HG02885 (cell line): ENCODE measurements around the gene SNX1.

ENCODE experiments used
- ATAC-seq: cut with Tn5 transposase; IDR thresholded peaks from one replicate; pipeline ENCODE4 v1.9.1; 2021; ENCODE audit warnings: mild to moderate bottlenecking; ENCODE audit not compliant: unreplicated experiment, poor library complexity

SNX1 gene

DNA sequence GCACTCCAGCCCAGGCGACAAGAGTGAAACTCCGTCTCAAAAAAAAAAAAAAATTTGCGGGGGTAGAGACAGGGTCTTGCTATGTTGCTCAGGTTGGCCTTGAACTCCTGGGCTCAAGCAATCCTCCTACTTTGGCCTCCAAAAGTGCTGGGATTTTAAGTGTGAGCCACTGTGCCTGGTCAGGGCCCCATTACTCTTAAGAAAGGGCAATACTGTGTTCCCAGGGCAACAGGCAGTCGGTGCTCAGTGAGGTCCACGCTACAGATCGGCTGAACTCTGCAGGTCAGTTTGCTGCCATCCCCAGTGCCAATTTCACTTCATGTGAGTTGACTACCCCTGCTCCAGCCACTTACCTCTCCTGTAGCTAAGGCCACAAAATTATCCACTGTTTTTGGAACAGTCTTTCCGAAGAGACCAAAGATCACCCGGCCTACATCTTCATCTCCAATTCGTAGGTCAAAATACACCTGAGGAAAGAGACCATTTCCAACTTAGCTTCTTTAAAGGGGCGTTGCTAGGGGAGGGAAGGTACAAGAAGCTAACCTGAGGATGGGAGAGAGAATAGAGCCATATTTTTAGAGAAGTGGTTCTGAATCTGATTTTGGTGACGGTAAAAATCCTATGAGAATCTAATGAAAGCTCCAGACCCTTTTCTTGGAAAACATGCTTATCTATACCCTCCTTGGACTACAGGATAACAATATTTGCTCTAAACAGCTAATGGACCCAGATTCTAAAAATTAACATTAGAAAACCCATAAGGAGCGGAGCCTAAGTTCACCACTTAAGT, 66.1 kb downstream of the SNX1 start:
- ATAC-seq, result no peak

DNA sequence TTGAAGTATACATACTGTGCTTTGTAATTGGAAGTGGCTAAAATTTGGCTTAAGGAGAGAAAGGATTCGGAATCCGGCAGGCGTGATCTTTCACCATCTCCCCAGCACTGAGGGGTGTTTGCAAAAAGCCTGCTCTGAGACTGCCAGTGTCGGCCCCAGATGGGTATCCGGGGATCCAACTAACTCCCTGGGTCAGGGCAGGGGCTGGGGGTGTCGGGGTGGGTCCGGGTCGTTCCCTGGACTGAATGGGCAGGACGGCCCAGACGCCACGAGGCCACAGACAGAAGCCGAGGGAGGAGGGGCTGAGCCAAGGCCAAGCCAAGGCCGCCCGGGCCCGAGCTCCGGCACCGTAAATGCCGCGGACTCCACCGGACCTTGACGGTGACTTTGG, 66.7 kb downstream of the SNX1 start:
- ATAC-seq, result peak; percentile 29

DNA sequence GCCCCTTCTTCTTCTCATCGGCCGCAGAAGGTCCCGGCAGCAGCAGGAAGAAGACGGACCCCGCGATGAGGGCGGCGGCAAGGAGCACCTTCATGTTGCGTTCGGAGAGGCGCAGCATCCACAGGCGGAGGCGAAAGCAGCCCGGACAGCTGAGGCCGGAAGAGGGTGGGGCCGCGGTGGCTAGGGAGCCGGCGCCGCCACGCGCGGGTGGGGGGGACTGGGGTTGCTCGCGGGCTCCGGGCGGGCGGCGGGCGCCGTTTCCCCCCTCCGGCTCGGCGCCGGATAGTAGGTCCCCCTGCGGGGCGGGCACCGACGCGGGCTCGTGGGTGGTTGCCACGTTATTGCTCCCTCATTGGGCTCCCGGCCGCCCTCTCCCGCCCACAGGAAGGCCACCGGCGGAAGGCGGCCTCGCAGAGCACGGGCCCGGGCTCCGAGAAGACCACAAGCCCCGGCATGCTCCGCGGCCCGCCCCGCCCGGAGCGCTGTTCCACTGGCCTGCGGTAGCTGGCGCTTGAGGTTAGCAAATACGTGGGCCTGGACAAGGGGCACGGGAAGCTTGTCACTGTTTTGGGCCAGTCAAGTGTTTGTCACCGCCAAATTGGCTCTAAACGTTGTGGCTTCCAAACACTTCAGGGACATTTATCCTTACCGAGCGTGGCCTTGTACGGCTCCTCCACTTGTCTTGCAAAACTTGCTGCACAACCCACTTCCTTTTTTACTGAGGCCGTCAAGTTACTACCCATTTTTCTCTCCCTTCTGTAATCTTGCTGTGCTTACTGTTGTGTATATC, 67.3 kb downstream of the SNX1 start, which contains the start of gene PPIB:
Gene PPIB (minus strand): TSS at position 154 of the 790 bp plus-strand sequence. CDS start 36 bp downstream, at position 118.
- peak; percentile 92 for ATAC-seq

DNA sequence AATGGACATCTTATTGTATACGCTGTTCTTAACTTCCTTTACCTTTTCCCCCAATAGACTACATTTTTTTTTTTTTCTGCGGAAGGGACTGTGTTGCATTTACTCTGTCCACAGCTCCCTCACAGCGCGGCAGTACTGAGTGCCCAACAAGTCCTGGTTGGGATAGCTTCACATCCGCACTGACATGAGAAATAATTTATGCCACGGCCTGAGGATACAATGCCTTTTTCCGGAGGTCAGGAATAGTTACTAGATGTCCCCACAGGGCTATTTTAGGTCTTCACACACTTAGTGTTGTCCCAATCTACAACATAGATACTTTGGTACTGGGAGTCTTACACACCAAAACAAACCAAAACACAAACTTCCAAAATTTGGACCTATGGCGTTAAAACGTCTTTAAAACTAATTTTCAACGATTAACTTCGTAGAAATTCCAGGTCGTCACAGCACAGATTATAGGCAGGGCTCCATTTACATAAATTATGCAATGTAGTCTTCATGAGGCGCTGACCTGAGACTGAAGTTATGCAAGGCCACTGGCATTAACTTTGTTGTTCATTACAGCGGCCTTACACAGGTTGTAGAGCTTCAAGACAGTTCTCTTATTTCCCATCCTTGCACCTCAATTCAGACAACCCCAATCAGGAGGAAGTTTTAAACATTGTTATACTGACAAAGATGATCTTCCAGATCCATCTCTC, 68.0 kb downstream of the SNX1 start:
- no peak for ATAC-seq

DNA sequence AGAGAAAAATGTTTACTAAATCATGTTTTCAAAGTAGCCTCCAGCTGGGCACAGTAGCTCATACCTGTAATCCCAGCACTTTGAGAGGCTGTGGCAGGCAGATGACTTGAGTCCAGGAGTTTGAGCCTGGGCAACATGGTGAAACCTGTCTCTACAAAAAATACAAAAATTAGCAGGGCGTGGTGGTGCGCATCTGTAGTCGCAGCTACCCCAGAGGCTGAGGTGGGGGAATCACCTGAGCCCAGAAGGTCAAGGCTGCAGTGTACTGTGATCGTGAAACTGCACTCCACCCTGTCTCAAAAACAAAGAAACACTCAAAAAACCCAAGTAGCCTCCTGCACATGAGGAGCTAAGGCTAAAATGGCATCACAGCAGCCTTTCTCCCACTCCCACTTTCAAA, 68.7 kb downstream of the SNX1 start:
- ATAC-seq, result no peak

DNA sequence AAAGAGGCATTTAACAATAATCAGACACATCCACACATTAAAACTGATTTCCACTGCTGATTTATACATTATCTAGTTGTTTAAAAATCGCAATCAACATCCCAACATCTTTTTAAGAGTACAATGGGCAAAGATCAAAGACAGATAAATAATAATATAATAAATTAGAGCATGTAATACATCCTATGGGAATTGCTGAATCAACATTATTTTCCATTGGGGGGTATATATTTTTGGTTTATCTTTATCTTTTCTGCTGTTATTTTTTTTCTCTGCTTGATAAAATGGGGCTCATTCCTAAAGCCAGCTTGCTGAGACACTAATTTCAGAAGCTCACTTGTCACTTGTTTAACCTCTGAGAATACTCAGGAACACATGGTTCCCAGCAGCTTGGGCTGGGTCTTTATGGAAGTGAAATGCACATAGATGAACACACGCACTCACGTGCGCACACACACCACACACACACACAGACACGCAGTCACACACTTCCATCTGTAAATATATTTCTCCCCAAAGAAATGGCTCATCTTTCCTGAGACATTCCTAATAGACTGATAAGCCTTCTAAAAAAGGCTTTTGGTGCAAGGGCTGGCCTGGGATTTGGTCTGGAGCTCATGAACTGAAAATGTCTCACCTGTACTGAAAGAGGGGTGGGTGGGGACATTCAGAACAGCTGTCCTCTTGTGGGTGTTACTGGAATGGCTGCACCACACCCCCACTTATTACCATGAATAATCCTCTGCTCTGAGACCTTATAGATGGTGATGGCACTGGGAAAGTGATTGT, 70.5 kb downstream of the SNX1 start:
- no peak for ATAC-seq

DNA sequence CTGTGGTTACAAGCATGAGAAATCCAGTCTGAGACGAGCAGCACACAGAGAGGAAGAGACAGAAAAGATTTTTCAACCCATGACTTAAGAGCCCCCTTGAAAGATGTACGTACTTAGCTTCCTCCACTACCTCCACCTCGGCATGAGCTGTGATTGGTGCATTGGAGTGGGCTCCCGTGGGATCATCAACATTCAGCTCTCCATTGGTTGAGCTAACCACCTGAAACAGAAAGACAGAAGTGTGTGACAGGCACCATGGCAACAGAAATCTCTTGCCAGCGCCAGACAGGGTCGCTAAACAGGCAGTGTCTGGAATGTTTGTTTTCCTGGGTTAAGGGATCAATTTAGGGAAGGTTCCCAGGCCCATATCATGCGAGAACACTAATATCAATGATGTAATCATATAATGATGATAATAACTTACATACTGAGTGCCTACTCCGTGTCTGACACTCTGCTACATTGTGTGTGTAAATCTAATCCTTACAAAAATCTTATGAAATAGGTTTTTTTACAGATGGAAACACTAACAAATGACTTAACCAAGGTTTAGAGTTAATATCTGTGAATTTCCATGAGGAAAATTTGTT, 84.5 kb downstream of the SNX1 start:
- ATAC-seq, result peak; percentile 80

DNA sequence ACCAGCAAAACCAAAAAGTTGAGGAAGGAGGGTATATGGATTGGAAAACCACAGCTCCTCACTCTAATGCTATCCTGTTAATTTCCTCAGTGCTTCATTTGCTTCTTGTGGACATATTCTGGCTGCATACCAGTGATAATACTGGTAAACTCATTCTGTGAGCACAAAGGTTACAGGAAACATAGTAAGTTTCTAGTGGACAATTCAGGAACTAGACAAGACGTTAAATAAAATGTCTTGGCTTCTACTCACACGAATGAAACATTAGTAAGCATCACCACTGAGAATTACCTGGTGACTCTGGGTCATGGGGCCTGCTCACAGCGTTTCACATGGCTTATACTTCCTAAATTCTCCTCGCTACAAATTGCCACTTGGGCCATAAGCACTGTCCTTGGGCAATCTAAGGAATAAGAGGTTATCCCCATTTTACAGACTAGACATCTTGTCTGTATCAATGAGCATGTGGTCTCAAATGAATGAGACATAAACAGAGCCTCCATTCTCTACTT, 87.1 kb downstream of the SNX1 start:
- no peak for ATAC-seq

DNA sequence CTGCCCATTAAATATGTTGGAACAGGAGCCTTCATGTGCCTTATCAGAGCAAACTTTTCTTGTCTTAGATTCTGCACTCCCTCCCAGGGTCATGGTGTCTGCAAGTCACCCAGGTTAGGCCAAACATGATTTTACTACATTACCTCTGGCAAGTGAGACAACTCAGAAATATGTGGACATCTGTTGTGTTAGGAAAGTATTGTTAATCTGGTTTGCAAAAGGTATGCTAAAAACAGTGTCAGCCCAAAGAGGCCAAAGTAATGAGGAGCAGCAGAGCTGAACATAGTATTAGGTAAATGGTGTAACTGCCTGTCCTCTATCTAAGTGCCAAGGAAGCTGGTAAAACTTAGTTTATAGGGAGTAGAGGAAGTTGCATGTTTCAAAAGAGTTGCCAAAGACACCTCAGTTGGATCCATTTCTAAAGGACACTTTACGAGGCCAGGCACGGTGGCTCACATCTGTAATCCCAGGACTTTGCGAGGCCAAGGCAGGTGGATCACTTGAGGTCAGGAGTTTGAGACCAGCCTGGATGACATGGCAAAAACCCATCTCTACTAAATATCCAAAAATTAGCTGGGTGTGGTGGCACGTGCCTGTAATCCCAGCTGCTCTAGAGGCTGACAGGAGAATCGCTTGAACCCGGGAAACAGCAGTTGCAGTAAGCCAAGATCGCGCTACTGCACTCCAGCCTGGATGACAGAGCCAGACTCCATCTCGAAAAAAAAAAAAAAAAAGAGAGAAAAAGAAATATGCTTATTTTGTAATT, 89.5 kb downstream of the SNX1 start:
- no peak for ATAC-seq

DNA sequence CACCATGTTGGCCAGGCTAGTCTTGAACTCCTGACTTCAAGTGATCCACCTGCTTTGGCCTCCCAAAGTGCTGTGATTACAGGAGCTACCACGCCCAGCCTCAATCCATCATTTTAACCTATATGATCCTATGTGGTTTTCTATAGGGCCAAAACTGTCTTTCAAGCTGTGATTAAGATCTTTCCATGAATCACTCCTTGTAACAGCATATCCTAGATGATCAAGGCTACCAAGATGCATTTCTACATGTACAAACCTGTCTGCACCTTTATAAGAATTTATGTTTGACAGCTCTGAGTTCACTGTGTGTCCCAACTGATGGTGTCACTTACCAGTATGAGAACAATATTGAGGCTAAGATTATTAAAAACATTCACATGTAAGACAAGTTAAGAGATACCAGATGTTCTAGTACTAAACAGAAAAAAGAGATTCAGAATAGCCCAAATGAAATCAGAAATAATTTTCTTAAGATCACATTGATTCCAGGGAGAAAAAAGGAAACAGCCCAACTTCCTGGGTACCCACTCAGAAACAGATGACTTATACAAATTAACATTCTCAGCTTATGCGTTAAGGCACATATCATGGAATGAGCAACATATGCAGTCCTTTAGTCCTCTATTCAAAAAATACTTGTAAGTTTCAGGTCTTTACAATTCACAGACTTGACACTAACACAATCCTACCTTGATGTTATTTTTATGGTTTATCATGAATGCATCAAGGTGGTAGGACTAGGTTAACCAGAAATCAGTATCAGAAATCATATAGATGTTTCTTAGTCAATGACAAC, 91.8 kb downstream of the SNX1 start:
- ATAC-seq, result no peak
